Stimulated activated naive CD8-positive, alpha-beta T cell treated with anti-CD3 and anti-CD28 coated beads, Interleukin-15, Interleukin-2, amounts not matched to agents 100 ng/mL and 50 ng/mL, for 24 hours (primary cell): ENCODE data around the gene KCNAB1.
A peak's percentile ranks its signal among the peaks of the same experiment; 100 is the strongest.

ENCODE experiments used
- H3K27ac Mint-ChIP-seq: one replicate; pipeline ENCODE4 v1.8.0; 2021; ENCODE audit warnings: mild to moderate bottlenecking, mixed read lengths
- H3K27me3 Mint-ChIP-seq: one replicate; pipeline ENCODE4 v1.8.0; 2021; ENCODE audit warnings: mixed read lengths
- H3K36me3 Mint-ChIP-seq: one replicate; pipeline ENCODE4 v1.8.0; 2021; ENCODE audit warnings: low read depth, mixed read lengths
- H3K4me1 Mint-ChIP-seq: one replicate; pipeline ENCODE4 v1.8.0; 2021; ENCODE audit warnings: low read depth, mixed read lengths
- H3K4me3 Mint-ChIP-seq: one replicate; pipeline ENCODE4 v1.8.0; 2021; ENCODE audit warnings: mild to moderate bottlenecking, mixed read lengths
- H3K9me3 Mint-ChIP-seq: one replicate; pipeline ENCODE4 v1.8.0; 2021; ENCODE audit warnings: mixed read lengths

KCNAB1 gene

DNA sequence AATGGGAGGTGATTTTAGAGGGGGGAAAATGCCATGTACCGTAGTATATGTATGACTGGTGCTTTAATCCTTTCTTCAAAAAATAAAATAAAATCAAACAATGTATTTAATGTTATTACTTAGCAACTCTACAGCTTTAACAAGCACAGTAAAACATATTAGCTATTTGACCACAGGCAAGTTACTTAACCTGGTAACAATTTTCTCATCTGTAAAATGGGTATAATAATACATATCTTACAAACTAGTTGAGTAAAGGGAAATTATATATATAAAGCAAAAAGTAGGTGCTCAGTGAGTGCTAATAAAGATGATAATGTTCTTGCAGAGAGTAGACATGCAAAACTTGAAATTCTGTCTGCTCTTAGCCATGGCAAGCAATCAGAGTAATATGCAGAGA is 406.7 kb downstream of the KCNAB1 start:
- Mint-ChIP-seq H3K27ac (no peak overlapping the region), H3K27me3 (peaks cover 18% of the 10 kb centered on the region), H3K4me1 (peaks cover 21% of the 10 kb centered on the region)

DNA sequence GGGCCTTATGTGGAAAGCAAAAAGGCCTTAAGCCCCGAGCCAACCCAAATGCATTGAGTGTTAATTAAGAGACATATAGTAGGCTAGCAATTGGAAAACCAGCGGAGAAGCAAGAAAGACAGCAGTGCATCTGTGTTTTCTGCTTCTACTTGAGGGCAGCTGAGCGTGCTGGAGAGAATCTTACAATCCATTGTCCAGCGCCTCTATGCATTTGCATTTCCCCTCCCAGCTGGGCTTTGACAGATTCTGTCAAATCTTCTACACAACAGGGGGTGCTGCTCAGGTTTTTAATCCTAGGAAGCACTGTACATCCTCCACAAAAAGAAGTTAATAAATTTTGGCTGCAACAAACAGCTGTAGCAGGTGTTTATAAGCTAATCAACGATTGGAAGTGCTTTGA is 410.6 kb downstream of the KCNAB1 start:
- H3K9me3 Mint-ChIP-seq = no peaks in the 10 kb centered on the region
- H3K36me3 Mint-ChIP-seq = no peaks in the 10 kb centered on the region
- H3K27ac Mint-ChIP-seq = no peak overlapping the region
- no peak overlapping the region for H3K4me3 Mint-ChIP-seq
- H3K27me3 Mint-ChIP-seq = peaks cover 3% of the 10 kb centered on the region
- H3K4me1 Mint-ChIP-seq = peaks cover 14% of the 10 kb centered on the region

More for the DNA sequence above, 406.7 kb downstream of the KCNAB1 start:
- H3K36me3 Mint-ChIP-seq = no peaks in the 10 kb centered on the region
- no peaks in the 10 kb centered on the region for H3K9me3 Mint-ChIP-seq
- H3K4me3 Mint-ChIP-seq = no peak overlapping the region

DNA sequence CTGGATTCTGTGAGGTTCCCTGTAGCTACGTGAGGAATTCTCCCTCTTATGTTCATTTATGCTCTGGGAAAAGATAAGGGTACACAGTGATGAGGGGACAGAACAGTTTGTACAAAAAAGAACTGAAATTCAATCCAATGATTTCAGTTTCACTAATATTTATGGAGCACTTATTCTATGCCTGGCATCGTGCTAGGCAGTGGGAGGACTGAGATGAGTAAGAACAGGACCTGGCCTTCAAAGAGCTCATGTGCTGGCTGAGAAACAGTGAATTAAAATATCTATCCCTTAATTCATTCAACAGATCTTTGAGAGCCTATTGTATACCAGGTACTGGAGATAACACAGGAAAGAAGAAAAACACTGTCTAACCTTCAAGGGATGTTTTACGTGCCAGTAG is 412.4 kb downstream of the KCNAB1 start:
- H3K4me1 Mint-ChIP-seq = peaks cover 14% of the 10 kb centered on the region
- H3K36me3 Mint-ChIP-seq = peaks cover 4% of the 10 kb centered on the region
- no peak overlapping the region for H3K4me3 Mint-ChIP-seq
- H3K27ac Mint-ChIP-seq = no peak overlapping the region
- H3K27me3 Mint-ChIP-seq = peaks cover 3% of the 10 kb centered on the region
- H3K9me3 Mint-ChIP-seq = no peaks in the 10 kb centered on the region

GRCh38 chr3:156533205-156533604 is 412.8 kb downstream of the KCNAB1 start:
- H3K27me3 Mint-ChIP-seq = peaks cover 3% of the 10 kb centered on the region
- H3K4me3 Mint-ChIP-seq = no peak overlapping the region
- H3K27ac Mint-ChIP-seq = no peak overlapping the region
- peaks cover 14% of the 10 kb centered on the region for H3K4me1 Mint-ChIP-seq
- H3K9me3 Mint-ChIP-seq = no peaks in the 10 kb centered on the region
- H3K36me3 Mint-ChIP-seq = peaks cover 5% of the 10 kb centered on the region

DNA sequence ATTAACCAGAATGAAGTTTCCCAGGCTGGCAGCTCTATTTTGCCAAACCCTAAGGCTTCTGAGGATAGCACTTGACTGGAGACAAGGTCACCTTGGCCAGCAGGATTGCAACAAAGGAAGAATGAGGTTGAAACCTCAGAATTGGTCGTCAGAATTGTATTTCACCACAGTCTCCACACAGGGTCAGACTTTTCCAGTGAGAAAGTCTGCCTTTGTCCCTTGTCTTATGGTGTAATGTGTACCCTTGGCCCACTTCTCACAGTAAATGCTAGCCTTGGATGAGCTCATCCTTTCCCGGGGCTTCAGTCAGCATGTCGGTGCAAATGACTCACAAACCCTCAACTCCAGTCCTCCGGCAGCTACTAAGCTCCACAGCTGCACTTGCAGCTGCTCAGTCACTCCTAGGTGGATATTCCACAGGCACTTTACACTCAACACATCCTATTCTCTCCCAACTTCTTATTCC is 414.8 kb downstream of the KCNAB1 start:
- peak overlapping the region; percentile 9 for H3K27ac Mint-ChIP-seq
- no peak overlapping the region for H3K4me3 Mint-ChIP-seq
- no peaks in the 10 kb centered on the region for H3K27me3 Mint-ChIP-seq
- peaks cover 19% of the 10 kb centered on the region for H3K36me3 Mint-ChIP-seq
- peaks cover 14% of the 10 kb centered on the region for H3K4me1 Mint-ChIP-seq
- H3K9me3 Mint-ChIP-seq = no peaks in the 10 kb centered on the region

DNA sequence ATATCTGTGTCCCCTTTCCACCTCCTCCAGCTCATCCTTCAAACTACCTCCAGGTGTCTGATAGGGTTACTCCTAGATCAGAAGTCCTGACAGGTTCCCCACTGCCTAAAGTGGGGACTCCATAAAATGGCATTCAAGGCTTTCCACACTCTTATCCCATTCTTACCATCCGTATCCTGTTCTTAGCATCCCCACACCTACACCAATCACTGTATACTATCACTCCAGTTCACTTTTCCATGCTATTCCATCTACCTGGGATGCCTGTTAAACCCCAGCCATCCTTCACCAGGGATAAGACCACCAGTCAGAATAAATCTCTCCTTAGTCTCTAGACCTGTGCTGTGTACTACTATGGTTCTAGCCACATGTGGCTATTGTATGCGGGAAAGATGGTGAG is 415.4 kb downstream of the KCNAB1 start:
- Mint-ChIP-seq H3K4me3 (no peak overlapping the region), H3K9me3 (no peaks in the 10 kb centered on the region), H3K27me3 (no peaks in the 10 kb centered on the region), H3K4me1 (peaks cover 14% of the 10 kb centered on the region), H3K36me3 (peaks cover 21% of the 10 kb centered on the region), H3K27ac (peak overlapping the region; percentile 9)

GRCh38 chr3:156536524-156537316 is 416.3 kb downstream of the KCNAB1 start:
- Mint-ChIP-seq H3K9me3 (no peaks in the 10 kb centered on the region), H3K36me3 (peaks cover 28% of the 10 kb centered on the region), H3K27me3 (no peaks in the 10 kb centered on the region), H3K4me1 (peaks cover 14% of the 10 kb centered on the region), H3K4me3 (no peak overlapping the region), H3K27ac (peak overlapping the region; percentile 28)

GRCh38 chr3:156539051-156539450 is 418.7 kb downstream of the KCNAB1 start:
- no peaks in the 10 kb centered on the region for H3K9me3 Mint-ChIP-seq
- H3K36me3 Mint-ChIP-seq = peaks cover 42% of the 10 kb centered on the region
- peaks cover 14% of the 10 kb centered on the region for H3K4me1 Mint-ChIP-seq
- H3K4me3 Mint-ChIP-seq = no peak overlapping the region
- H3K27ac Mint-ChIP-seq = no peak overlapping the region
- no peaks in the 10 kb centered on the region for H3K27me3 Mint-ChIP-seq

GRCh38 chr3:156539802-156540201 is 419.4 kb downstream of the KCNAB1 start:
- Mint-ChIP-seq H3K27me3 (no peaks in the 10 kb centered on the region), H3K4me1 (peaks cover 13% of the 10 kb centered on the region), H3K4me3 (no peak overlapping the region), H3K9me3 (no peaks in the 10 kb centered on the region), H3K36me3 (peaks cover 50% of the 10 kb centered on the region), H3K27ac (no peak overlapping the region)

- H3K36me3 Mint-ChIP-seq = peaks cover 69% of the 10 kb centered on the region
- no peaks in the 10 kb centered on the region for H3K9me3 Mint-ChIP-seq
- no peak overlapping the region for H3K27ac Mint-ChIP-seq
- no peaks in the 10 kb centered on the region for H3K27me3 Mint-ChIP-seq
- H3K4me1 Mint-ChIP-seq = peaks cover 13% of the 10 kb centered on the region
- no peak overlapping the region for H3K4me3 Mint-ChIP-seq
Observed at GRCh38 chr3:156542101-156543042, 422.0 kb downstream of the KCNAB1 start.

DNA sequence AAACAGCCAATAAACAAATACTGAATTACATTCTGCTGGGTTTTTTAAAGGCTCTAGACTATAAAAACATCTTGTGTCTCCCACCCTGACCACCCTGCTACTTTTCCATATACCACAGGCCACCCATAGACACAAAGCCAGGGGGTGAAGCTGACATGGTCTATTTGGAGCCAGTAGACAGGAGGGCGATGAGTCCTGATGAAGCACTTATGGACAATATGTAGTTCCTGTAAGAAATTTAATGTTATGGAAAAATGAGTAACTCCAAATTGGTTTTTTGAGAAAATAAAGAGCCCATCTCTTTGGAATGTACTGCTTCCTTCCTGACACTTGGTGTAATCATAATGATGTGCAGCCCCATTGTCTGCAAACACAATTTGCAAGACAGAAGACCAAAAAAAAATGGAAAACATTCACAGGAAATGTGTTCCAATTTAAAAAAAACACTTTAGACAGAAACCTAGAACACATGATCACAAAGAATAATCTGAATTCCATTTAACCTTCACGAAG is 422.7 kb downstream of the KCNAB1 start:
- no peaks in the 10 kb centered on the region for H3K27me3 Mint-ChIP-seq
- H3K9me3 Mint-ChIP-seq = no peaks in the 10 kb centered on the region
- no peak overlapping the region for H3K27ac Mint-ChIP-seq
- H3K4me1 Mint-ChIP-seq = peaks cover 13% of the 10 kb centered on the region
- H3K4me3 Mint-ChIP-seq = no peak overlapping the region
- H3K36me3 Mint-ChIP-seq = peaks cover 76% of the 10 kb centered on the region

GRCh38 chr3:156547637-156548036 is 427.3 kb downstream of the KCNAB1 start:
- no peak overlapping the region for H3K4me3 Mint-ChIP-seq
- no peak overlapping the region for H3K27ac Mint-ChIP-seq
- no peaks in the 10 kb centered on the region for H3K9me3 Mint-ChIP-seq
- H3K4me1 Mint-ChIP-seq = peaks cover 42% of the 10 kb centered on the region
- H3K36me3 Mint-ChIP-seq = peaks cover 97% of the 10 kb centered on the region
- H3K27me3 Mint-ChIP-seq = no peaks in the 10 kb centered on the region

DNA sequence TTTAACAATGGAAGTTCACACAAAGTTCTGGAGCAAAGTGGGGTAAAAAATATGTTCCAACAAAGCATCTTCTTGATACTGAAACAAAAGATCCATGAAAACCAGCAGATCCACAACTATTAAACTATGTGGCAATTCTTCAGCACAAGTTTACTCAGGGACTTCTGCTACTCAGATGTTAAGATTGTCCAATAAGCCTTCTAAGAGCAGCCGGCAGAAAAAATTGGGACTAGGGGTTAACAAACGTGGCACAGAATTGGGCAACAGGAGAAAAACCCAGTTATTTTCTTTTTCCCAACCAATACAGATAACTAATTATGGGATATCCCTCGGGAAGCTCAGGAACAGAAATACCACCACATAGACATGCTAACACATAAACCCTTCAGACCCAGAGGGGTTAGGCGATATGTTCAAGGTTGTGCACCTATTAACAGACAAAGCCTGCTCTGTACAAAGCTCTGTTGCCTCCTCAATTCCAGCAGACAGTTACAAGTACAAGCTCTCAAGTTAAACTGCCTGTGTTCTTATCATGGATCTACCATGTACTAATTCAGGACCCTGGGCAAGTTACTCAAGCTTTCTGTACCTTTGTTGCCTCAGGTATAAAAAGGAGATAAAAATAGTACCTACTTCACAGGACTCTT is 427.8 kb downstream of the KCNAB1 start:
- Mint-ChIP-seq H3K4me1 (peaks cover 48% of the 10 kb centered on the region), H3K36me3 (peaks cover 97% of the 10 kb centered on the region), H3K4me3 (no peak overlapping the region), H3K9me3 (no peaks in the 10 kb centered on the region), H3K27ac (no peak overlapping the region), H3K27me3 (no peaks in the 10 kb centered on the region)

- Mint-ChIP-seq H3K27me3 (no peaks in the 10 kb centered on the region), H3K36me3 (peaks cover 95% of the 10 kb centered on the region), H3K4me1 (peaks cover 55% of the 10 kb centered on the region), H3K4me3 (no peak overlapping the region), H3K9me3 (no peaks in the 10 kb centered on the region), H3K27ac (no peak overlapping the region)
Observed at GRCh38 chr3:156548902-156549301, 428.5 kb downstream of the KCNAB1 start.
